ENCODE data around the gene AIP. TPM values are rescaled to one million over a fixed set of nuclear protein-coding genes. Genes with fewer than 3 reads are reported as not detected.

Gene AIP
- total and polyA plus RNA-seq, 9 of the 15 experiments (the other 6 are each of a cell fraction or from before 2014, with no cell fraction given): 5.2 to 92.5 (median 52.7) TPM

DNA sequence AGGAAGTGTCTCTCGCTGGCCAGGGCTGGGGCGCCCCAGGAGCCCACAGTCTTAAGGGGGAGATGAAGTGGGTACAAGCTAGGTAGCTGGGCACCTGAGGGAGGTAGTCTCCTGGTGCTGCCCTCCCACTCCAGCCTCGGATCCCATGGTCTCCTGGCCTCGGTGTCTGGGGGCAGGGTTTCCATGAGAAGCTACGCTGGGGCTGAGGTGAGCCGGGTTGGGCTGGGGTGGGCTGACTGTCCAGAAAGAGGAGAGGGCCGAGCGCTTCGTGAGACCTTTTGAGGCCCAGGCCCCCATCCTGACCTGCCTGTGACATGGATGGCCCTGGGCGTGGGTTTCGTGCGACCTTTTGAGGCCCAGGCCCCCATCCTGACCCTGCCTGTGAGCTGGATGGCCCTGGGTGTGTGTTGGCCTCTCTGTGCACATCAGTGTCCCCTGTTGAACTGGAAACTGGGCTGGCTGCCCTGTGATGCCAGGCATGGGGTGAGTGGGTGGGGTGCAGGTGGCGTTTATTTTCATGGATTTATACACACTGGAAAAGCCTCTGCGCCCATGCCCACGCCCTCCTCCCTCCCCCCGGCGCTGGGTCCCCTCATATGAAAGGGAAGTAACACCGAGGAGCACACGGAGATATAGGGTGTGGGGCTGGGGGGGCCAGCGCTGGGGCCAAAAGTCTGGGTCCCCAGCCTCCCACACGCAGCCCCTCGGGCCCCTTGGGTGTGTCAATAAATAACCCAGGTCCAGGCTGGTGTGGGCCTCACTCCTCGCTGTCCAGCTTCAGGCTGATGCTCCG lies 8.6 kb downstream of the AIP start:
- CTCF ChIA-PET (ENCODE audit: low intra/inter-chr PET ratio): no interaction called here
- Histone ChIP-seq H3K27ac (ENCODE audit: extremely low read depth, low read depth, low read length) (no peak overlapping the region), H3K36me3 (ENCODE audit: control insufficient read depth, insufficient read depth, low read length) (peaks cover 88% of the 10 kb centered on the region; the same call in 2 of the 3 replicates), H3K9ac (ENCODE audit: insufficient read depth in 1 of 2, low read depth in 2 of 2, low read length in 2 of 2) (peak overlapping the region in 1 of 2 experiments; percentile 58; a peak in 1 of 4 replicates), H3K79me2 (ENCODE audit: control insufficient read depth, insufficient read depth, low read length) (peaks cover 8% of the 10 kb centered on the region; the same call in 1 of the 3 replicates), H2AFZ (ENCODE audit: low read depth, low read length) (no peak overlapping the region), H3K4me2 (ENCODE audit: insufficient read depth, low read length) (no peak overlapping the region), H3K27me3 (ENCODE audit: control insufficient read depth in 2 of 2, insufficient read depth in 2 of 2, low read length in 2 of 2) (no peaks in the 10 kb centered on the region), H3K4me3 (no peak overlapping the region), H3K9me3 (replicated peaks; ENCODE audit: control insufficient read depth, insufficient read depth, low read depth, low read length) (no peaks in the 10 kb centered on the region), H4K20me1 (replicated peaks; ENCODE audit: control insufficient read depth, insufficient read depth, low read length) (no peaks in the 10 kb centered on the region), H3K9me1 (ENCODE audit: control insufficient read depth, insufficient read depth, low read length) (no peaks in the 10 kb centered on the region), H3K4me1 (replicated peaks in 1 of 2; ENCODE audit: control insufficient read depth in 2 of 2, insufficient read depth in 2 of 2, low read length in 2 of 2) (peaks cover under 1 to 77% of the 10 kb centered on the region in 2 experiments; a peak in 3 of 5 replicates)
- POLR2A ChIA-PET: interaction anchor here (0.6 to 1.4 kb wide), 8 partner anchors 10 to 545 kb away, joined by 3 to 5 read pairs (median 4); no protein-coding TSS in a partner anchor
- BruUV-seq (replicated peaks): no TSS peak
- WGBS (ENCODE audit: insufficient coverage, low coverage, missing lambda C conversion rate): 94% methylated on average over 10 of the region's 24 CpGs
- in situ Hi-C loops (cut with MboI): no loop called here
- FAIRE-seq: no peak
- no peak for DNase-seq (ENCODE audit: extremely low read depth in 1 of 4, low spot score in 3 of 4)
- TF ChIP-seq RBM22 (IDR thresholded peaks at IDR 0.05; ENCODE audit: low read depth, low read length, poor library complexity, severe bottlenecking): peak; percentile 37
- TF ChIP-seq ZNF184 (CRISPR knock-in tag; IDR thresholded peaks at IDR 0.05): no peak
- no peak for TF ChIP-seq GABPA (tag; conservative IDR thresholded peaks at IDR 0.05; ENCODE audit: low read depth)
- TF ChIP-seq SMARCE1 (IDR thresholded peaks at IDR 0.05): no peak
- TF ChIP-seq, protein P1, sequence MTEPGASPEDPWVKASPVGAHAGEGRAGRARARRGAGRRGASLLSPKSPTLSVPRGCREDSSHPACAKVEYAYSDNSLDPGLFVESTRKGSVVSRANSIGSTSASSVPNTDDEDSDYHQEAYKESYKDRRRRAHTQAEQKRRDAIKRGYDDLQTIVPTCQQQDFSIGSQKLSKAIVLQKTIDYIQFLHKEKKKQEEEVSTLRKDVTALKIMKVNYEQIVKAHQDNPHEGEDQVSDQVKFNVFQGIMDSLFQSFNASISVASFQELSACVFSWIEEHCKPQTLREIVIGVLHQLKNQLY (CRISPR knock-in tag; conservative IDR thresholded peaks at IDR 0.05): no peak
- intact Hi-C loops (cut with micrococcal nuclease): no loop called here
- ATAC-seq: no peak

Measured in K562 (cell line).